Left ventricle myocardium inferior (tissue), 1 donor: ENCODE measurements around the gene LRRC37B. TPM values are rescaled to one million over a fixed set of nuclear protein-coding genes. Genes with fewer than 3 reads are reported as not detected.
"Not testable (repeated sequence)": the region's sequence is repeated elsewhere in the genome, so short reads cannot be mapped to it uniquely, and the experiment has no call there.

Experiments used
- DNase-seq: peaks from one replicate; pipeline ENCODE4 v3.0.0-alpha.2; 2020
- H3K27ac ChIP-seq: fragments of 200-600 bp; replicated peaks from 2 replicates; pipeline ENCODE4 v1.8.0; 2021
- H3K27me3 ChIP-seq: fragments of 200-600 bp; 2 replicates; pipeline ENCODE4 v1.8.0; 2021; ENCODE audit warnings: low read depth
- H3K36me3 ChIP-seq: fragments of 200-600 bp; 2 replicates; pipeline ENCODE4 v1.8.0; 2021
- H3K4me1 ChIP-seq: fragments of 200-600 bp; 2 replicates; pipeline ENCODE4 v1.8.0; 2021
- H3K4me3 ChIP-seq: fragments of 200-600 bp; 2 replicates; pipeline ENCODE4 v1.8.0; 2021; ENCODE audit warnings: mild to moderate bottlenecking, moderate library complexity
- H3K9me3 ChIP-seq: fragments of 200-600 bp; replicated peaks from 2 replicates; pipeline ENCODE4 v1.8.0; 2021
- CTCF ChIP-seq: fragments of 200-600 bp; IDR thresholded peaks from 2 replicates; pipeline ENCODE4 v1.8.0; 2021; ENCODE audit warnings: antibody characterized with exemption, mild to moderate bottlenecking, borderline replicate concordance
- intact Hi-C: fragments of 100-400 bp; cut with micrococcal nuclease; formaldehyde crosslinking; loops from one replicate; pipeline ENCODE4 v1.11.0; 2022
- total RNA-seq: library from RNA; stranded (reverse); fragmentation: NEBNext Ultra II Directional; extraction: Animal tissue kit (Norgen Biotek cat#: 25700); gene quantifications from one replicate; pipeline ENCODE4 v1.2.1, GENCODE V29; 2021
- donor health status: DM: no; HTN: yes; CAD: no; lungs with severe emphysema.

The LRRC37B gene
- total RNA-seq, 1 donor from 2014 or later: 3.2 TPM

GRCh38 chr17:32019228-32019627, 12.0 kb downstream of the LRRC37B start:
- Histone ChIP-seq H3K4me1 (peaks cover 18% of the 10 kb centered on the region), H3K4me3 (no peak overlapping the region), H3K27ac (no peak overlapping the region), H3K27me3 (no peaks in the 10 kb centered on the region), H3K36me3 (peaks cover 4% of the 10 kb centered on the region), H3K9me3 (no peaks in the 10 kb centered on the region)
- no peak for DNase-seq
- intact Hi-C loops: no loop called here
- TF ChIP-seq CTCF: no peak

GRCh38 chr17:32020943-32021614, 13.9 kb downstream of the LRRC37B start:
- H3K9me3 ChIP-seq: no peaks in the 10 kb centered on the region
- no peak for TF ChIP-seq CTCF
- no peak overlapping the region for H3K27ac ChIP-seq
- no peak overlapping the region for H3K4me3 ChIP-seq
- DNase-seq: no peak
- peaks cover 18% of the 10 kb centered on the region for H3K4me1 ChIP-seq
- intact Hi-C loops: no loop called here
- peaks cover 6% of the 10 kb centered on the region for H3K36me3 ChIP-seq
- H3K27me3 ChIP-seq: no peaks in the 10 kb centered on the region

- TF ChIP-seq CTCF: no peak
- intact Hi-C loops: no loop called here
- no peak for DNase-seq
- no peak overlapping the region for H3K4me3 ChIP-seq
- H3K4me1 ChIP-seq: peaks cover 18% of the 10 kb centered on the region
- H3K27me3 ChIP-seq: no peaks in the 10 kb centered on the region
- no peaks in the 10 kb centered on the region for H3K9me3 ChIP-seq
- no peak overlapping the region for H3K27ac ChIP-seq
- peaks cover 6% of the 10 kb centered on the region for H3K36me3 ChIP-seq
Observed at GRCh38 chr17:32021615-32021955, 14.4 kb downstream of the LRRC37B start.

- H3K36me3 ChIP-seq: not testable (repeated sequence)
- peaks cover 18% of the 10 kb centered on the region for H3K4me1 ChIP-seq
Observed at GRCh38 chr17:32022554-32022953, 15.4 kb downstream of the LRRC37B start.

GRCh38 chr17:32027271-32027670, 20.1 kb downstream of the LRRC37B start:
- H3K9me3 ChIP-seq, DNase-seq, H3K27me3 ChIP-seq, H3K36me3 ChIP-seq, intact Hi-C loops, H3K27ac ChIP-seq, H3K4me3 ChIP-seq, H3K4me1 ChIP-seq: not testable (repeated sequence)

More at GRCh38 chr17:32022554-32022953, 15.4 kb downstream of the LRRC37B start:
- DNase-seq, H3K4me3 ChIP-seq, H3K27ac ChIP-seq, H3K9me3 ChIP-seq, intact Hi-C loops, H3K27me3 ChIP-seq: not testable (repeated sequence)

GRCh38 chr17:32033223-32033622, 26.0 kb downstream of the LRRC37B start:
- no peaks in the 10 kb centered on the region for H3K27me3 ChIP-seq
- H3K9me3 ChIP-seq: no peaks in the 10 kb centered on the region
- intact Hi-C loops: no loop called here
- no peaks in the 10 kb centered on the region for H3K4me1 ChIP-seq
- no peak for TF ChIP-seq CTCF
- H3K36me3 ChIP-seq: peaks cover 40% of the 10 kb centered on the region
- H3K27ac ChIP-seq: no peak overlapping the region
- no peak overlapping the region for H3K4me3 ChIP-seq
- DNase-seq: no peak

- H3K27me3 ChIP-seq, intact Hi-C loops, H3K9me3 ChIP-seq, DNase-seq, H3K27ac ChIP-seq, H3K4me3 ChIP-seq, H3K4me1 ChIP-seq: not testable (repeated sequence)
- peaks cover 40% of the 10 kb centered on the region for H3K36me3 ChIP-seq
Observed at GRCh38 chr17:32033812-32034211, 26.6 kb downstream of the LRRC37B start.

GRCh38 chr17:32040246-32040645, 33.1 kb downstream of the LRRC37B start:
- H3K27ac ChIP-seq, DNase-seq, H3K4me3 ChIP-seq, H3K4me1 ChIP-seq, intact Hi-C loops, H3K27me3 ChIP-seq, H3K9me3 ChIP-seq: not testable (repeated sequence)
- peaks cover 41% of the 10 kb centered on the region for H3K36me3 ChIP-seq

- H3K9me3 ChIP-seq, H3K4me3 ChIP-seq, H3K4me1 ChIP-seq, DNase-seq, intact Hi-C loops, H3K27ac ChIP-seq, H3K27me3 ChIP-seq: not testable (repeated sequence)
- peaks cover 30% of the 10 kb centered on the region for H3K36me3 ChIP-seq
Observed at GRCh38 chr17:32041306-32041875, 34.2 kb downstream of the LRRC37B start.

GRCh38 chr17:32042266-32042665, 35.1 kb downstream of the LRRC37B start:
- H3K4me3 ChIP-seq, H3K27me3 ChIP-seq, DNase-seq, H3K4me1 ChIP-seq, intact Hi-C loops, H3K27ac ChIP-seq, H3K9me3 ChIP-seq: not testable (repeated sequence)
- H3K36me3 ChIP-seq: peaks cover 21% of the 10 kb centered on the region
